Measurements from ENCODE around the gene DCLK1.

DNA sequence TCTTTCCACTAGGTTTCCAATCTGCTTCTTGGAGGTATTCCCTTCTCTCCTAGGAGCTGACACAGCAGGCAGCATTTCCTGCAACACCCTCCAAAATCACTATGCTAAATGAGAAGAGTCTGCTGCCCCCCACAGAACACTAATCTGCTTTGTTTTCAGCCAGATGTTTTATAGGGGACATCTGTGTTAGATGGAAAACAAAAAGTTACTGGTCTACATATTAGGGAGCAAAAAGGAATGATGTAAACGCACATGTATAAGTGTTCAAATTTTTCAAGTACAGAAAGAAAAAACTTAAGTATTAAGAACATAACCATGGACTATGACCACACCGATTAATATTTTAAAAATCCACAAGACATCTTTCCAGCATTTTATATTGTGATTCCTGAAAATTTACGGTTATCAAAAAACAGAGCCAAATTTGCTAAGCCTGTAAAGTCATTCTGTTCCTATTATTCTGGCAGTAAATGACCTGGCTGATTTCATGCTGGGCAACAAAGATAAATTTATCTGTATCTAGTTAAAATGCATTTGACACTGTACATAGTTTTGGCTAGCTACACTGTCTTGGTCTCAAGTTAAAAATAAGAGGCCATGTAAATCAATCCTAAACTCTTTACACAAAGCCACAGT lies 63.3 kb downstream of the DCLK1 start:
- TF ChIP-seq, protein P1, sequence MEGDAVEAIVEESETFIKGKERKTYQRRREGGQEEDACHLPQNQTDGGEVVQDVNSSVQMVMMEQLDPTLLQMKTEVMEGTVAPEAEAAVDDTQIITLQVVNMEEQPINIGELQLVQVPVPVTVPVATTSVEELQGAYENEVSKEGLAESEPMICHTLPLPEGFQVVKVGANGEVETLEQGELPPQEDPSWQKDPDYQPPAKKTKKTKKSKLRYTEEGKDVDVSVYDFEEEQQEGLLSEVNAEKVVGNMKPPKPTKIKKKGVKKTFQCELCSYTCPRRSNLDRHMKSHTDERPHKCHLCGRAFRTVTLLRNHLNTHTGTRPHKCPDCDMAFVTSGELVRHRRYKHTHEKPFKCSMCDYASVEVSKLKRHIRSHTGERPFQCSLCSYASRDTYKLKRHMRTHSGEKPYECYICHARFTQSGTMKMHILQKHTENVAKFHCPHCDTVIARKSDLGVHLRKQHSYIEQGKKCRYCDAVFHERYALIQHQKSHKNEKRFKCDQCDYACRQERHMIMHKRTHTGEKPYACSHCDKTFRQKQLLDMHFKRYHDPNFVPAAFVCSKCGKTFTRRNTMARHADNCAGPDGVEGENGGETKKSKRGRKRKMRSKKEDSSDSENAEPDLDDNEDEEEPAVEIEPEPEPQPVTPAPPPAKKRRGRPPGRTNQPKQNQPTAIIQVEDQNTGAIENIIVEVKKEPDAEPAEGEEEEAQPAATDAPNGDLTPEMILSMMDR (IDR thresholded peaks at IDR 0.05; ENCODE audit: poor library complexity), result no peak
- no peak for TF ChIP-seq EZH2phosphoT487 (IDR thresholded peaks at IDR 0.05; ENCODE audit: low read depth, severe bottlenecking, unreplicated experiment)

Measured in hepatocyte (in vitro differentiated cells).